H9 (cell line): ENCODE measurements around the gene PDGFRB. TPM values are rescaled to one million over a fixed set of nuclear protein-coding genes. Genes with fewer than 3 reads are reported as not detected.

ENCODE experiments used
- DNase-seq: peaks from one replicate; pipeline ENCODE4 v3.0.0-alpha.2; 2017
- H2AFZ ChIP-seq: one replicate; pipeline ENCODE4 v1.6.1; 2013; ENCODE audit warnings: mild to moderate bottlenecking, low read length, control low read depth, moderate library complexity
- H2AK5ac ChIP-seq: 2 replicates; pipeline ENCODE4 v1.6.1; 2013; ENCODE audit warnings: low read length, control low read depth, mixed read lengths; ENCODE audit not compliant: insufficient read length
- H2BK120ac ChIP-seq: one replicate; pipeline ENCODE4 v1.6.1; 2013; ENCODE audit warnings: low read depth, mild to moderate bottlenecking, low read length, control low read depth, inconsistent platforms; ENCODE audit not compliant: poor library complexity, severe bottlenecking
- H2BK12ac ChIP-seq: 2 replicates; pipeline ENCODE4 v1.6.1; 2013; ENCODE audit warnings: low read length, control low read depth, mixed read lengths, low read depth; ENCODE audit not compliant: insufficient read length
- H2BK15ac ChIP-seq: 2 replicates; pipeline ENCODE4 v1.6.1; 2013; ENCODE audit warnings: low read depth, low read length, control low read depth
- H2BK20ac ChIP-seq: one replicate; pipeline ENCODE4 v1.6.1; 2013; ENCODE audit warnings: low read depth, mild to moderate bottlenecking, low read length, control low read depth, inconsistent platforms; ENCODE audit not compliant: poor library complexity, severe bottlenecking
- H2BK5ac ChIP-seq: 2 replicates; pipeline ENCODE4 v1.6.1; 2013; ENCODE audit warnings: low read length, control low read depth, mixed read lengths; ENCODE audit not compliant: insufficient read length
- H3K14ac ChIP-seq: 2 replicates; pipeline ENCODE4 v1.6.1; 2013; ENCODE audit warnings: low read length, control low read depth; ENCODE audit not compliant: insufficient read depth
- H3K18ac ChIP-seq: 2 replicates; pipeline ENCODE4 v1.6.1; 2013; ENCODE audit warnings: low read depth, mild to moderate bottlenecking, mixed read lengths, low read length, control low read depth; ENCODE audit not compliant: insufficient read length
- H3K23ac ChIP-seq: 2 replicates; pipeline ENCODE4 v1.6.1; 2013; ENCODE audit warnings: low read length, control low read depth, mixed read lengths, low read depth; ENCODE audit not compliant: insufficient read length
- H3K23me2 ChIP-seq: 2 replicates; pipeline ENCODE4 v1.6.1; 2013; ENCODE audit warnings: low read depth, mild to moderate bottlenecking, mixed read lengths, low read length, control low read depth; ENCODE audit not compliant: insufficient read length, poor library complexity, severe bottlenecking
- H3K27ac ChIP-seq: 2 replicates; pipeline ENCODE4 v1.5.1; 2013; ENCODE audit warnings: low read length, control low read depth, mixed read lengths, low read depth; ENCODE audit not compliant: insufficient read length
- H3K27me3 ChIP-seq: 2 replicates; pipeline ENCODE4 v1.6.1; 2013; ENCODE audit warnings: low read length, control low read depth, inconsistent platforms; ENCODE audit not compliant: insufficient read depth
- H3K4ac ChIP-seq: 2 replicates; pipeline ENCODE4 v1.6.1; 2013; ENCODE audit warnings: low read depth, mild to moderate bottlenecking, control low read depth, inconsistent platforms, low read length, moderate library complexity
- H3K4me1 ChIP-seq: 2 replicates; pipeline ENCODE4 v1.6.1; 2013; ENCODE audit warnings: low read length, control low read depth, inconsistent platforms; ENCODE audit not compliant: insufficient read depth
- H3K4me2 ChIP-seq: 2 replicates; pipeline ENCODE4 v1.6.1; 2013; ENCODE audit warnings: low read length, control low read depth, mixed read lengths; ENCODE audit not compliant: insufficient read length, insufficient read depth
- H3K56ac ChIP-seq: 2 replicates; pipeline ENCODE4 v1.6.1; 2013; ENCODE audit warnings: low read depth, mild to moderate bottlenecking, mixed read lengths, low read length, control low read depth; ENCODE audit not compliant: insufficient read length
- H3K79me1 ChIP-seq: 2 replicates; pipeline ENCODE4 v1.6.1; 2013; ENCODE audit warnings: low read depth, mild to moderate bottlenecking, moderate library complexity, low read length, control low read depth, inconsistent platforms; ENCODE audit not compliant: insufficient read depth, poor library complexity, severe bottlenecking
- H3K79me2 ChIP-seq: 2 replicates; pipeline ENCODE4 v1.6.1; 2013; ENCODE audit warnings: low read length, control low read depth, inconsistent platforms; ENCODE audit not compliant: insufficient read depth
- H3K9ac ChIP-seq: 2 replicates; pipeline ENCODE4 v1.6.1; 2013; ENCODE audit warnings: low read length, control low read depth, mixed read lengths; ENCODE audit not compliant: insufficient read length; ENCODE audit errors: extremely low read depth
- H3K9me3 ChIP-seq: one replicate; pipeline ENCODE4 v1.6.1; 2013; ENCODE audit warnings: low read depth, low read length, inconsistent platforms; ENCODE audit not compliant: control insufficient read depth
- H3T11ph ChIP-seq: one replicate; pipeline ENCODE4 v1.6.1; 2013; ENCODE audit warnings: mild to moderate bottlenecking, low read length, control low read depth, inconsistent platforms
- H4K20me1 ChIP-seq: one replicate; pipeline ENCODE4 v1.6.1; 2013; ENCODE audit not compliant: control insufficient read depth, insufficient read length, insufficient read depth
- H4K5ac ChIP-seq: 2 replicates; pipeline ENCODE4 v1.6.1; 2013; ENCODE audit warnings: low read depth, mild to moderate bottlenecking, mixed read lengths, low read length, control low read depth; ENCODE audit not compliant: insufficient read length
- H4K8ac ChIP-seq: replicated peaks from 2 replicates; pipeline ENCODE4 v1.6.1; 2013; ENCODE audit warnings: low read length, control low read depth, mixed read lengths, low read depth; ENCODE audit not compliant: insufficient read length
- H4K91ac ChIP-seq: 2 replicates; pipeline ENCODE4 v1.6.1; 2013; ENCODE audit warnings: low read depth, mild to moderate bottlenecking, moderate library complexity, mixed read lengths, low read length, control low read depth; ENCODE audit not compliant: insufficient read length
- H3K27ac Mint-ChIP-seq, 3 experiments: 2 replicates in 2 of 3; 3 replicates in 1 of 3; pipeline ENCODE4 v1.8.0; 2020 to 2021; ENCODE audit warnings: mixed read lengths in 3 of 3, mild to moderate bottlenecking in 1 of 3, moderate library complexity in 1 of 3
- H3K27me3 Mint-ChIP-seq: 2 replicates; pipeline ENCODE4 v1.8.0; 2021; ENCODE audit warnings: low read depth, mild to moderate bottlenecking, moderate library complexity, mixed read lengths
- H3K36me3 Mint-ChIP-seq, 3 experiments: 2 replicates in 2 of 3; 3 replicates in 1 of 3; pipeline ENCODE4 v1.8.0; 2020 to 2021; ENCODE audit warnings: low read depth in 3 of 3, mixed read lengths in 3 of 3; ENCODE audit not compliant: insufficient read depth in 1 of 3
- H3K4me1 Mint-ChIP-seq, 2 experiments: 2 replicates each; pipeline ENCODE4 v1.8.0; 2020; ENCODE audit warnings: mixed read lengths in 2 of 2
- H3K4me3 Mint-ChIP-seq, 2 experiments: 2 replicates in 1 of 2; 3 replicates in 1 of 2; pipeline ENCODE4 v1.8.0; 2020 to 2021; ENCODE audit warnings: mild to moderate bottlenecking in 2 of 2, mixed read lengths in 2 of 2, moderate library complexity in 1 of 2
- H3K9me3 Mint-ChIP-seq, 2 experiments: 2 replicates in 1 of 2; 3 replicates in 1 of 2; pipeline ENCODE4 v1.8.0; 2020; ENCODE audit warnings: mild to moderate bottlenecking in 2 of 2, mixed read lengths in 2 of 2, moderate library complexity in 1 of 2
- WGBS: extraction: QIAGEN DNeasy Blood & Tissue Kit; methylation state at CpG from one replicate; pipeline ENCODE4 v1.1.7; 2013; ENCODE audit warnings: missing lambda C conversion rate, low lambda C conversion rate, mixed read lengths; ENCODE audit not compliant: insufficient read length; ENCODE audit errors: extremely low coverage; 5-methylcytosine and 5-hydroxymethylcytosine counted together
- total RNA-seq: library from RNA; stranded (reverse); gene quantifications from 2 replicates; pipeline ENCODE4 v1.2.1, GENCODE V29; 2021
- TF ChIP-seq, protein P1 (sequence below): fragments of 200-600 bp; sonication (generic); conservative IDR thresholded peaks from 3 replicates; pipeline ENCODE4 v1.8.0; 2021; ENCODE audit warnings: antibody characterized with exemption, mild to moderate bottlenecking

Gene PDGFRB
- total RNA-seq, 1 experiment from 2014 or later: 2.2 TPM

DNA sequence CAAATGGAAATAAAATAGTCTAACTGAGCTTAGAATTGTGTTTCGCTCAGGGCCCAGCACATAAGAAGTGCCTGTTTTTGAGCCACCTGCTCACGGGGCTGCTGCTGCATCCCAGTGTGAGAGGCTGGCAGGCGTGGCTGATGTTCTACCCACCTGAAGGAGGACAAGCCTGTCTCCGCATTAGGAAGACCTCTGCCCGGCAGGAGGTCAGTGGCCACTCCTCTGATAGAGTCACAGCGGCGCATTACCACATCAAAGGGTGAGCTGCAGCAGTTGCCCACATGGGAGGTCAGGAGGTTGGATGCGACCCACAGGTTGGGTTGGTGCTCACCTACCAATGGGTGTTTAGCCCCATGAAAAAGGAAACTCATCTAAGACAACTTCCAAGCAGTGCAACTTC is 30.5 kb upstream of the PDGFRB start:
- H3K9ac ChIP-seq: no peak overlapping the region
- Mint-ChIP-seq H3K9me3 (no peaks in the 10 kb centered on the region; a peak in 1 of 5 replicates), H3K27me3 (peaks cover 97% of the 10 kb centered on the region), H3K36me3 (no peaks in the 10 kb centered on the region; a peak in 1 of 7 replicates), H3K4me1 (peaks cover 22 to 33% of the 10 kb centered on the region in 2 experiments), H3K27ac (no peak overlapping the region), H3K4me3 (no peak overlapping the region)
- no peak overlapping the region for H3K56ac ChIP-seq
- no peak overlapping the region for H2BK12ac ChIP-seq
- DNase-seq: peak; percentile 73
- H4K20me1 ChIP-seq: no peaks in the 10 kb centered on the region
- H3T11ph ChIP-seq: no peak overlapping the region
- no peaks in the 10 kb centered on the region for H3K9me3 ChIP-seq
- no peak overlapping the region for H2AFZ ChIP-seq
- no peak overlapping the region for H2BK5ac ChIP-seq
- H3K79me1 ChIP-seq: no peaks in the 10 kb centered on the region
- no CpG with 5 or more reads among the region's 8 CpGs for WGBS
- H3K4me2 ChIP-seq: no peak overlapping the region
- H3K23ac ChIP-seq: no peak overlapping the region
- TF ChIP-seq, protein P1, sequence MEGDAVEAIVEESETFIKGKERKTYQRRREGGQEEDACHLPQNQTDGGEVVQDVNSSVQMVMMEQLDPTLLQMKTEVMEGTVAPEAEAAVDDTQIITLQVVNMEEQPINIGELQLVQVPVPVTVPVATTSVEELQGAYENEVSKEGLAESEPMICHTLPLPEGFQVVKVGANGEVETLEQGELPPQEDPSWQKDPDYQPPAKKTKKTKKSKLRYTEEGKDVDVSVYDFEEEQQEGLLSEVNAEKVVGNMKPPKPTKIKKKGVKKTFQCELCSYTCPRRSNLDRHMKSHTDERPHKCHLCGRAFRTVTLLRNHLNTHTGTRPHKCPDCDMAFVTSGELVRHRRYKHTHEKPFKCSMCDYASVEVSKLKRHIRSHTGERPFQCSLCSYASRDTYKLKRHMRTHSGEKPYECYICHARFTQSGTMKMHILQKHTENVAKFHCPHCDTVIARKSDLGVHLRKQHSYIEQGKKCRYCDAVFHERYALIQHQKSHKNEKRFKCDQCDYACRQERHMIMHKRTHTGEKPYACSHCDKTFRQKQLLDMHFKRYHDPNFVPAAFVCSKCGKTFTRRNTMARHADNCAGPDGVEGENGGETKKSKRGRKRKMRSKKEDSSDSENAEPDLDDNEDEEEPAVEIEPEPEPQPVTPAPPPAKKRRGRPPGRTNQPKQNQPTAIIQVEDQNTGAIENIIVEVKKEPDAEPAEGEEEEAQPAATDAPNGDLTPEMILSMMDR: no peak
- H2BK20ac ChIP-seq: no peak overlapping the region
- H3K4ac ChIP-seq: no peak overlapping the region
- H2AK5ac ChIP-seq: no peak overlapping the region
- H3K14ac ChIP-seq: no peak overlapping the region
- H4K91ac ChIP-seq: no peak overlapping the region
- H3K4me1 ChIP-seq: peaks cover 5% of the 10 kb centered on the region; the same call in 1 of the 2 replicates
- H2BK120ac ChIP-seq: no peak overlapping the region
- H3K27me3 ChIP-seq: peaks cover 38% of the 10 kb centered on the region
- no peak overlapping the region; the same call in 1 of the 2 replicates for H2BK15ac ChIP-seq
- no peak overlapping the region for H3K18ac ChIP-seq
- no peak overlapping the region for H3K27ac ChIP-seq
- no peaks in the 10 kb centered on the region for H3K79me2 ChIP-seq
- H4K8ac ChIP-seq: no peak overlapping the region
- no peak overlapping the region for H4K5ac ChIP-seq
- H3K23me2 ChIP-seq: peaks cover 9% of the 10 kb centered on the region
